IPS-18c (cell line): ENCODE data around the gene ZDHHC3.

Experiments
- H3K4me3 ChIP-seq: 2 replicates; pipeline ENCODE4 v1.7.0; 2013; ENCODE audit warnings: low read depth, mild to moderate bottlenecking, low read length, moderate library complexity; ENCODE audit not compliant: insufficient read depth
- H3K9me3 ChIP-seq: one replicate; pipeline ENCODE4 v1.6.1; 2013; ENCODE audit warnings: mild to moderate bottlenecking, low read length, moderate library complexity; ENCODE audit not compliant: control insufficient read depth, insufficient read depth

The ZDHHC3 gene

DNA sequence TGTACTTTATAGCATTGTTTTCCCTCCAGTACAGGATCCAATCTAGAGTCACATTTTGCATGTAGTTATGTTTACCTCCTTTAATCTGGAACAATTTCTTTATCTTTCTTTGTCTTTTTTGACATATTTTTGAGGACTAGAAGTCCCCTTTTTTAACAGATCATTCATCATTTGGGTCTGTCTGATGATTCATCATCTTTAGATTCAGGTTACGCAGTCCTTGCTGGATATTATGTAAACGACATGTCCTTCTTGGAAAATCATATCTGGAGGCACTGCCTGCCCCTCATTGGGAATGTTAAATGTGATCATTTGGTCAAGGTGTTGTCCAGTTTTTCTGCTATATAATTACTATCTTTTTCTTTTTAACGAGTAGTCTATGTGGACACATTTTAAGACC lies 83.3 kb downstream of the ZDHHC3 start:
- Histone ChIP-seq H3K4me3 (no peak overlapping the region), H3K9me3 (no peaks in the 10 kb centered on the region)

DNA sequence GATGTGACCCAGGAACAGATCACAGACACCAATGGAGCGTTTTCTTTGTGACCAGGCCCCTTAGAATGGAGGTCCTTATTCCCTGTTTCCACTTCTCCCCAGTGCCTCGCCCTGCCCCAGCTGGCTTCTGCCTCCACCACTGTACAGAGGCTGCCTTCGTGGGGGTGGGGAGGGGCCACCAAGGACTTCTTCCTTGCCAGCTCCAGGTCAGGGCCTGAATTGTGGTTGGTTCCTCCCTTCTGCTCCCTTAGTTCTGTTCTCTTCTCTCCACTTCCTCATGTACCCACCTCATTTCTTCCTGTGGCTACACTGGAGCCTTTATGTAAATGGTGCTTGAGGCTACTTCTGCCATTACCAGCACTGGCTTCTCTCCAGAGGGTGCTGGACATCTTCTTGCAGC lies 85.1 kb downstream of the ZDHHC3 start:
- no peaks in the 10 kb centered on the region for H3K9me3 ChIP-seq

GRCh38 chr3:44890258-44890657 lies 85.7 kb downstream of the ZDHHC3 start:
- Histone ChIP-seq H3K9me3 (no peaks in the 10 kb centered on the region), H3K4me3 (no peak overlapping the region)

More for the DNA sequence above, 85.1 kb downstream of the ZDHHC3 start:
- no peak overlapping the region for H3K4me3 ChIP-seq

DNA sequence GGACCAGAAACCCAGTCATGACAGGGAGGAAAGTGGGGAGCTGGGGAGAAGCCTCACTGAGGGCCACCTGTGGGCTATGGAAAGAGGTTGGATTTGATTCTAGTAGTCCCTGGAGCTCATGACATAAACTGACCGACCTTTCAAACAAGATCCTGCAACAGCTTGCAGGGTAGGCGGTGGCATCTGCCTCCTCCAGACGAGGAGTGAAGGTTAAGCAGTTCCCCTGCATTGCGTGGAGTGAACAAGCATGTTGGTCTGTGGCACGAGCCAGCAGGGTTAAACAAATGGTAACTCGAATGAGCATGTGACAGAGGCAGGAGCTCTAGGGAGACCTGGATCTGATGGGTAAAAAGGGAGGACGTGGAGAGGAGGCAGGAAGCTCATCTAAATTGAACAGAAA lies 88.9 kb downstream of the ZDHHC3 start:
- H3K4me3 ChIP-seq, result no peak overlapping the region
- H3K9me3 ChIP-seq, result no peaks in the 10 kb centered on the region

- no peaks in the 10 kb centered on the region for H3K9me3 ChIP-seq
- H3K4me3 ChIP-seq, result no peak overlapping the region
Measured at GRCh38 chr3:44886561-44886960, 89.4 kb downstream of the ZDHHC3 start.

DNA sequence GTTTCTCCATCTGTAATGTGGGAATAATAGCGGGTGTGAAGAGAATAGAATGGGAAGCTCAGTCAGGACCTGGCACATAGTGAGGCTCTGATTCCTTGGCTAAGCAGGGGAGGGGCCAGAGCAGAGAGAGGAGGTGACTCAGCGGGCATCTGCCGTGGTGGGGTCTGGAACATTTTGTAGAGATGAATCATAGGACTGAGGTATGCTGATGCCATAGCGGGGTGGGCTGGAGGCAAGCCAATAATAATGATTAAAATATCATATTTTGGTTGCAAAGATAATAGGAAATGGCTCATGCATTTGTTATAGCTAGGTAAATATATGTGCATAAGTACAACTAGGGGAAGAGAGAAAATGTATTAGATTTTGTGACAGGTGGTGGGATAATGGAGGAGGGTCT lies 90.4 kb downstream of the ZDHHC3 start:
- no peaks in the 10 kb centered on the region for H3K9me3 ChIP-seq
- H3K4me3 ChIP-seq, result no peak overlapping the region

DNA sequence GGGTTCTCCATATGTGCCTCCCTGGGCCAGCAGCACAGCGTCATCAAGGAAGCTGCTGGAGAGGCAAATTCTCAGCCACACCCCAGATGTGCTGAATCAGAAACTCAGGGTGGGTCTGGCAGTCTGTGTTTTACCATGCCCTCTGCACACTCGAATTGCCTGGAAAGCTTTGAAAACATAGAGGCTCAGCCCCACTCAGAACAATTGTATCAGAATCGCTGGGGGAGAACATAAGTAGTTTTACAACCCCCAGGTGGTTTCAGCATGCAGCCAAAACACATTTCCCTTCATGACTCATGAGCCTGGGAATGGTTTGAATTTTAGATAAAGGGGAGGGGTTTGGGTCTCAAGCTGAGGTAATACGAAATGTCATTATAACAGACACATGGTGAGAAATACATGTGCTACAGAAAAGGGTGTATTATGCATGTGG lies 92.0 kb downstream of the ZDHHC3 start:
- Histone ChIP-seq H3K9me3 (no peaks in the 10 kb centered on the region), H3K4me3 (no peak overlapping the region)

DNA sequence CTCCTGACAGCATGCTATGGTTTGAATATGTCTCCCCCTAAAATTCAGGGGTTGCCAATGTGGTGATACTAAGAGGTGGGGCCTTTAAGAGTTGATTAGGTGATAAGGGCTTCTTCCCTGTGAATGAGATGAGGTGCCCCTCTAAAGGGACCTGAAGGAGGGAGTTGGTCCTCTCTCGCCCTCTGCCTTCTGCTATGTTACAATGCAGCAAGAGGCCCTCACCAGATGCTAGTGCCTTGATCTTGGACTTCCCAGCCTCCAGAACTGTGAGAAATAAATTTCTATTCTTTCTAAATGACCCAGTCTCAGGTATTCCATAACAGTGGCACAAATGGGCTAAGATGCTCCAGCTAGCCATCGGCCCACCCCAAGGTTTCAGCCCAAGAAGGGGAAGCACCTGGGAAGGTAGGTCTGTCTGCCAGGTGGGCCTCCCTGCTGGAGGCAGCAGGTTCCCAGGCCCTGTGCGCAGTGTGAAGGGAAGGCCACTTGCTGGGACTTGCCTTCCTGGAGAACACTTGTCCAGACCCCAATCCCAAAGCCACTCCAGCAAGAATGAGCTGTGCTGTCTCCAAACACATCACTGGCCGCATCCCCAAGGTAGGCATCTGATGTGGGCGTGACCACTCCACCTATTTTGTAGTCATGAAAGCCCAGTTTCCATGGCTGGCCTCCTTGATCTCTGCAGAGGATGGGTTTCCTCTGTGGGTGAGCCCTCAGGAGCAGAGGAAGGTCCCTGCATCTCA lies 92.6 kb downstream of the ZDHHC3 start:
- Histone ChIP-seq H3K4me3 (no peak overlapping the region), H3K9me3 (no peaks in the 10 kb centered on the region)

- Histone ChIP-seq H3K9me3 (no peaks in the 10 kb centered on the region), H3K4me3 (no peak overlapping the region)
Measured at GRCh38 chr3:44880284-44880683, 95.7 kb downstream of the ZDHHC3 start.

DNA sequence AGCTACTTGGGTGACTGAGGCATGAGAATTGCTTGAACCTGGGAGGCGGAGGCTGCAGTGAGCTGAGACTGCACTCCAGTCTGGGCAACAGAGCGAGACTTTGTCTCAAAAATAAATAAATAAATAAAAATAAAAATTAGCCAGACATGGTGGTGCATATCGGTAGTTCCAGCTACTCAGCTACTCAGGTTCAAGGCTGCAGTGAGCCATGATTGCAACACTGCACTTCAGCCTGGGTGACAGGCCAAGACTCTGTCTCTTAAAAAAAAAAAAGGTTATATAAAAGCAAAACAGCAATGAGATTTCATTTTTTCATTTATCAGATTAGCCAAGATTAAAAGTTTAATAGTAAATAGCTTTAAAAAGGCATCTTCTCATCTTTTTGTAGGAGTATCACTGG lies 98.6 kb downstream of the ZDHHC3 start:
- no peak overlapping the region for H3K4me3 ChIP-seq
- H3K9me3 ChIP-seq, result no peaks in the 10 kb centered on the region

GRCh38 chr3:44875596-44875995 lies 100.4 kb downstream of the ZDHHC3 start:
- no peak overlapping the region for H3K4me3 ChIP-seq
- no peaks in the 10 kb centered on the region for H3K9me3 ChIP-seq
